ENCODE measurements around the gene ARHGAP22. TPM values are rescaled to one million over a fixed set of nuclear protein-coding genes. Genes with fewer than 3 reads are reported as not detected.

The ARHGAP22 gene
- total and polyA plus RNA-seq, 11 donors = 1.1 to 9.5 (median 2.8) TPM

DNA sequence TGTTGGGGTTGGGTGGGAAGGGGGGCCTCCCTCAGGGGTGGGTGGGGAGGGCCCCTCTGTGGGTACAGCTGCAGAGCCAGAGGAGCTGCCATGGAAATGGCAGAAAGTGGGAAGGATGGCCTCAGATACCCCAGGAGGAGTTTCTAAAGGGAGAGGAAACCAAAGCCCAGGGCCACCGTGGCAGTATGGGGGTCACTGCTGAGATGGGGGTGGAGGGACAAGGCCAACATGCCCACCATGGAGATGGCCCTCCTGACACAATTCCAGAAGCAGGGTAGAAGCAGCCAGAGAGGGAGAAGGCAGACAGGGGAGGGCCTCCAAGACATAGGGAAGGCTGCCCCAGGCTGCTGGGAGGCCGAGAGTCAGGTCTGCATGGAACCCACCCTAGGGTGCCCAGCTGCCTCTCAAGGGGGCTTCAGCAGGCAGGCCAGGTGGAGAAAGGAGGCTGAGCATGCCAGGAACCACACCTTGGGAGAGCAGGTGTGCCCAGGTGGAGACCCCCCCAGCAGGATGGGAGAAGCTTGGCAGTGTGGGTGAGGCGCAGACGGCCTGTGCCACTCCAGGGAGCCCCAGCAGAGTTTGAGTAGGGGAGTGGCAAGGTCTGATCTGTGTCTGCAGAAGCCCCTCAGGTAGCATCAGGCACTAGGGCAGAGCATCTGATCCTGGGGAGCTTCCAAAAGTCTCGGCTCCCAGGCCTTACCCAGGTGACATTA, 146.8 kb downstream of the ARHGAP22 start:
- H3K9me3 ChIP-seq = no peaks in the 10 kb centered on the region
- 67 to 76% (median 76%) methylated on average over 4 to 5 of the region's 5 CpGs for WGBS, 4 donors
- peaks cover 0 to 18% (median 3%) of the 10 kb centered on the region in 12 donors for H3K4me1 ChIP-seq
- intact Hi-C loops (cut with DNase I) = no loop called here
- H3K36me3 ChIP-seq = peaks cover 0 to 6% (median 0%) of the 10 kb centered on the region in 9 donors
- DNase-seq = peak in 1 of 5 donors; percentile 16
- no peak overlapping the region for H3K27ac ChIP-seq
- no peaks in the 10 kb centered on the region for H3K27me3 ChIP-seq
- no peak overlapping the region for H3K4me3 ChIP-seq
- TF ChIP-seq POLR2A (IDR thresholded peaks at IDR 0.05) = no peak
- TF ChIP-seq, protein P1, sequence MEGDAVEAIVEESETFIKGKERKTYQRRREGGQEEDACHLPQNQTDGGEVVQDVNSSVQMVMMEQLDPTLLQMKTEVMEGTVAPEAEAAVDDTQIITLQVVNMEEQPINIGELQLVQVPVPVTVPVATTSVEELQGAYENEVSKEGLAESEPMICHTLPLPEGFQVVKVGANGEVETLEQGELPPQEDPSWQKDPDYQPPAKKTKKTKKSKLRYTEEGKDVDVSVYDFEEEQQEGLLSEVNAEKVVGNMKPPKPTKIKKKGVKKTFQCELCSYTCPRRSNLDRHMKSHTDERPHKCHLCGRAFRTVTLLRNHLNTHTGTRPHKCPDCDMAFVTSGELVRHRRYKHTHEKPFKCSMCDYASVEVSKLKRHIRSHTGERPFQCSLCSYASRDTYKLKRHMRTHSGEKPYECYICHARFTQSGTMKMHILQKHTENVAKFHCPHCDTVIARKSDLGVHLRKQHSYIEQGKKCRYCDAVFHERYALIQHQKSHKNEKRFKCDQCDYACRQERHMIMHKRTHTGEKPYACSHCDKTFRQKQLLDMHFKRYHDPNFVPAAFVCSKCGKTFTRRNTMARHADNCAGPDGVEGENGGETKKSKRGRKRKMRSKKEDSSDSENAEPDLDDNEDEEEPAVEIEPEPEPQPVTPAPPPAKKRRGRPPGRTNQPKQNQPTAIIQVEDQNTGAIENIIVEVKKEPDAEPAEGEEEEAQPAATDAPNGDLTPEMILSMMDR (IDR thresholded peaks at IDR 0.05) = no peak
- ATAC-seq = no peak

DNA sequence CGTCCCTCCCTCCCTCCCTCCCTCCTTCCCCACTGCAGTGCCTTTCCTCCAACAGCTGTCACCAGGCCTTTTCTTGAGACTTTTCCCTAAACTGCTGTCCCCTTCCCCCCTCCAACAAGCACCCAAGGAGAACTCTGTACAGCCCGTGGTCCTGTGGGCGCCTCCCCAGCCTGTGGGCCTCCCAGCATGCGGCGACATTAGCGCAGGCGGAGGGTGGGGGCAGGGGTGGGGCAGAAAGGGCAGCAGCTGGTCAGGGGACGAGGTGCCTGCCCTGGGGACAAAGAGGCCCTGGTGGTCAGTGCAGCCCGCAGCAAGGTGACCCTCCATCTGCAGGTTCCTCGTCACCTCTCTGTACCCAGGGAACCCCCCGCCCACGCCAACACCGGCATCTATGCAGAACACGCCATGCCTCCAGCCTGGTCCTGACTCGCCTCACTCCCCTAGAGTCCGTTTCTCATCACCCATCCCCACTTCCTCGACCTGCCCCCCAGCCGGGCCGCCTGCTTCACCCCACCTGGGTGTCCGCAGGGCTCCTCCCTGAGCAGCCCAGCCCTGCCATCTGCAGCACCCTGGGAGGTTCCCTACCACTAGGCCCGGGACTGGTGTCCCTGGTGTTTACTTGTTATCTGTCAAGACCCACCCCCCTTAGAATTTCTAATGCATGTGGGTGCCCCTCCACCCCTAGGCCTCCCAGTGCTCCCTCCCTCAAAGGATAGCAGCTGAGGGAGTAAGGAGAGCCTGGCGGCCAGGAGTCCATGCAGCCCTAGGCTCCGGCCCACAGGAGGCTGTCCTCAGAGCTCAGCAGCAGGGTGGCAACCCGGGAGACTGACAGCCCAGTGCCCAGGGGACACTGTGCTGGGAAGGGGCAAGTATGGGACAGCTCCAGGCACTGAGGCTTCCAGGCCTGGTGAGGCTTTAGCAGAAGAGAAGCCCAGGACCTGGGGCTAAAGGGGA, 147.8 kb downstream of the ARHGAP22 start:
- DNase-seq = peak in 2 of 5 donors; percentile 13 to 44
- H3K9me3 ChIP-seq = no peaks in the 10 kb centered on the region
- intact Hi-C loops (cut with DNase I) = no loop called here

GRCh38 chr10:48456361-48456804, 148.5 kb downstream of the ARHGAP22 start:
- intact Hi-C loops (cut with DNase I) = no loop called here
- Histone ChIP-seq H3K9me3 (no peaks in the 10 kb centered on the region), H3K4me1 (peaks cover 0 to 18% (median 3%) of the 10 kb centered on the region in 12 donors), H3K27me3 (no peaks in the 10 kb centered on the region), H3K4me3 (no peak overlapping the region), H3K36me3 (peaks cover 0 to 14% (median 0%) of the 10 kb centered on the region in 9 donors), H3K27ac (no peak overlapping the region)
- TF ChIP-seq, protein P1 (IDR thresholded peaks at IDR 0.05) = no peak
- no peak for TF ChIP-seq POLR2A (IDR thresholded peaks at IDR 0.05)
- ATAC-seq = peak in 3 of 4 donors; percentile 47 to 69 (median 57)
- WGBS, 4 donors = 11 to 23% (median 18%) methylated on average over 9 of the region's 9 CpGs
- DNase-seq = peak; percentile 60 to 81 (median 66)

More for the DNA sequence above, 147.8 kb downstream of the ARHGAP22 start:
- Histone ChIP-seq H3K4me3 (no peak overlapping the region), H3K27ac (no peak overlapping the region), H3K36me3 (peaks cover 0 to 14% (median 0%) of the 10 kb centered on the region in 9 donors), H3K4me1 (peaks cover 0 to 18% (median 3%) of the 10 kb centered on the region in 12 donors), H3K27me3 (no peaks in the 10 kb centered on the region)
- ATAC-seq = peak in 1 of 4 donors; percentile 8
- 72 to 80% (median 76%) methylated on average over 20 to 24 of the region's 24 CpGs for WGBS, 4 donors
- TF ChIP-seq POLR2A (IDR thresholded peaks at IDR 0.05) = no peak
- TF ChIP-seq, protein P1 (IDR thresholded peaks at IDR 0.05) = no peak

Data from heart left ventricle (tissue), 16 donors.